Measurements from ENCODE around the gene AVPR1A. TPM values are rescaled to one million over a fixed set of nuclear protein-coding genes. Genes with fewer than 3 reads are reported as not detected.

The AVPR1A gene
- polyA plus RNA-seq, 1 donor from 2014 or later, result not detected

- no peaks in the 10 kb centered on the region for H3F3A ChIP-seq (ENCODE audit: insufficient read depth, low read length, poor library complexity, severe bottlenecking)
- no peaks in the 10 kb centered on the region for H4K20me1 ChIP-seq (ENCODE audit: insufficient read depth)
- no peaks in the 10 kb centered on the region for H3K9me2 ChIP-seq (ENCODE audit: insufficient read depth, low read length)
- no peaks in the 10 kb centered on the region for H3K36me3 ChIP-seq (ENCODE audit: insufficient read depth, low read length)
- H2AFZ ChIP-seq (ENCODE audit: low read depth, low read length), result no peak overlapping the region
- TF ChIP-seq RAD21 (conservative IDR thresholded peaks at IDR 0.05), result peak; percentile 2
- TF ChIP-seq EZH2 (IDR thresholded peaks at IDR 0.05; ENCODE audit: borderline replicate concordance, insufficient read depth, low read length, poor library complexity, severe bottlenecking), result no peak
- H3K9ac ChIP-seq (ENCODE audit: low read length), result no peak overlapping the region
- peaks cover 60% of the 10 kb centered on the region for H3K27me3 ChIP-seq (ENCODE audit: insufficient read depth, low read depth, low read length)
- H3K79me2 ChIP-seq (replicated peaks; ENCODE audit: insufficient read depth, low read length), result no peaks in the 10 kb centered on the region
- H3K27ac ChIP-seq (ENCODE audit: low read length), result no peak overlapping the region
- peak overlapping the region; percentile 65 for H3K4me3 ChIP-seq (ENCODE audit: low read length)
- H3K9me3 ChIP-seq (ENCODE audit: low read length), result no peaks in the 10 kb centered on the region
- peak overlapping the region; percentile 1 for H3K4me2 ChIP-seq (ENCODE audit: low read length)
Observed at GRCh38 chr12:63152321-63152700, 1.3 kb upstream of the AVPR1A start.

DNA sequence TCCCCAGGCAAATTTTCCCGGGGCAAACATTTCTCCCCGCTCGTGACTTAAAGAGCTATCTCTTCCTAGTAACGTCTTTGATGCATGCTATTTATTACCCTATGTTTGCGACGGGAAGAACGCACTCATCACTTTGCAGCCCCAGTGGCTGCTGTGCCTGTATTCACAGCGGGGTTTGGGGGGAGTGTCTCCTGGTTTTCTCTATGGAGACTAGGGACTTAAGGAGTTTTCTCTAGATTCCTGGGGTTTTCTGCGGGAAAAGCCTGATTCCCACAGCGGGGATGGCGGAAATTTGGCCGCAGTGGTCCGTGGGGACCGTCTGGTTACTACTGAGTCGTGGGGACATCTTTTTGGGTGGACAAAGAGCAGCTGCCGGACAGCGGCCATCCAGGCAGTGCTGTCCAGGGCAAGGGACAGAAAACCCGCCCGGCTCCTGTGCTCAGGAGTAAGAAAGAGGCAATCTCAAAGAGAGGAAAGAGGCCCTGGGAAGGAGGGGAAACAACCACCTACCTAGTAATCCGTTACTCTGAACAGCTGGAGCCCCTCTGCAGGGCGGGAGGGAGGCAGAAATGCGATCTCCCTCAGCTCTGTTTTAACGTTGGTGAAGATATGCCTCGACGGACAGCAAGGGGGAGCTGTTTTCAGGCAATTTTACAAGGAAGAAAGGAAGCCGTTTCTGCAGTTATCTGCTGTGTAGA lies 771 bp upstream of the AVPR1A start:
- peak overlapping the region; percentile 71 for H3K4me2 ChIP-seq (ENCODE audit: low read length)
- H3F3A ChIP-seq (ENCODE audit: insufficient read depth, low read length, poor library complexity, severe bottlenecking), result no peaks in the 10 kb centered on the region
- peaks cover 63% of the 10 kb centered on the region for H3K27me3 ChIP-seq (ENCODE audit: insufficient read depth, low read depth, low read length)
- no peak overlapping the region for H2AFZ ChIP-seq (ENCODE audit: low read depth, low read length)
- no peak overlapping the region for H3K27ac ChIP-seq (ENCODE audit: low read length)
- peak; percentile 8 for TF ChIP-seq POLR2AphosphoS5 (IDR thresholded peaks at IDR 0.05)
- TF ChIP-seq REST (IDR thresholded peaks at IDR 0.05; ENCODE audit: borderline replicate concordance), result no peak
- TF ChIP-seq SMC3 (conservative IDR thresholded peaks at IDR 0.05; ENCODE audit: poor library complexity), result peak; percentile 66
- no peak for TF ChIP-seq TAF1 (IDR thresholded peaks at IDR 0.05; ENCODE audit: low read depth)
- TF ChIP-seq EZH2 (IDR thresholded peaks at IDR 0.05; ENCODE audit: borderline replicate concordance, insufficient read depth, low read length, poor library complexity, severe bottlenecking), result peak; percentile 15
- peak; percentile 67 for TF ChIP-seq RAD21 (conservative IDR thresholded peaks at IDR 0.05)
- TF ChIP-seq, protein P1, sequence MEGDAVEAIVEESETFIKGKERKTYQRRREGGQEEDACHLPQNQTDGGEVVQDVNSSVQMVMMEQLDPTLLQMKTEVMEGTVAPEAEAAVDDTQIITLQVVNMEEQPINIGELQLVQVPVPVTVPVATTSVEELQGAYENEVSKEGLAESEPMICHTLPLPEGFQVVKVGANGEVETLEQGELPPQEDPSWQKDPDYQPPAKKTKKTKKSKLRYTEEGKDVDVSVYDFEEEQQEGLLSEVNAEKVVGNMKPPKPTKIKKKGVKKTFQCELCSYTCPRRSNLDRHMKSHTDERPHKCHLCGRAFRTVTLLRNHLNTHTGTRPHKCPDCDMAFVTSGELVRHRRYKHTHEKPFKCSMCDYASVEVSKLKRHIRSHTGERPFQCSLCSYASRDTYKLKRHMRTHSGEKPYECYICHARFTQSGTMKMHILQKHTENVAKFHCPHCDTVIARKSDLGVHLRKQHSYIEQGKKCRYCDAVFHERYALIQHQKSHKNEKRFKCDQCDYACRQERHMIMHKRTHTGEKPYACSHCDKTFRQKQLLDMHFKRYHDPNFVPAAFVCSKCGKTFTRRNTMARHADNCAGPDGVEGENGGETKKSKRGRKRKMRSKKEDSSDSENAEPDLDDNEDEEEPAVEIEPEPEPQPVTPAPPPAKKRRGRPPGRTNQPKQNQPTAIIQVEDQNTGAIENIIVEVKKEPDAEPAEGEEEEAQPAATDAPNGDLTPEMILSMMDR (IDR thresholded peaks at IDR 0.05; ENCODE audit: poor library complexity, severe bottlenecking), result peak; percentile 80
- TF ChIP-seq MXI1 (conservative IDR thresholded peaks at IDR 0.05; ENCODE audit: poor library complexity, severe bottlenecking), result peak; percentile 2
- no peak for TF ChIP-seq EP300 (conservative IDR thresholded peaks at IDR 0.05; ENCODE audit: poor library complexity, severe bottlenecking)
- no peaks in the 10 kb centered on the region for H3K9me3 ChIP-seq (ENCODE audit: low read length)
- no peaks in the 10 kb centered on the region for H3K36me3 ChIP-seq (ENCODE audit: insufficient read depth, low read length)
- no peaks in the 10 kb centered on the region for H4K20me1 ChIP-seq (ENCODE audit: insufficient read depth)
- H3K9ac ChIP-seq (ENCODE audit: low read length), result peak overlapping the region; percentile 2
- peak overlapping the region; percentile 65 for H3K4me3 ChIP-seq (ENCODE audit: low read length)
- no peaks in the 10 kb centered on the region for H3K9me2 ChIP-seq (ENCODE audit: insufficient read depth, low read length)
- H3K79me2 ChIP-seq (replicated peaks; ENCODE audit: insufficient read depth, low read length), result no peaks in the 10 kb centered on the region
